NCI-H2107 treated with DMSO at 0.1 percent for 48 hours (cell line): ENCODE results near the gene EIF4EBP2.

Experiments
- DNase-seq: peaks from one replicate; lab custom pipeline; 2025; ENCODE audit not compliant: unreplicated experiment; lab: John Stamatoyannopoulos, UW

The EIF4EBP2 gene

GRCh38 chr10:70404036-70404786 is at the start of gene EIF4EBP2:
TSS of gene EIF4EBP2 (plus strand) at chr10:70404145. CDS start at chr10:70404402, 257 bp downstream.
- DNase-seq, result peak; percentile 71

- DNase-seq, result no peak
These were observed 49.4 kb upstream of the EIF4EBP2 start for GRCh38 chr10:70354556-70354955.

- no peak for DNase-seq
These were observed 48.6 kb upstream of the EIF4EBP2 start for GRCh38 chr10:70355051-70356021.

- no peak for DNase-seq
These were observed 46.4 kb upstream of the EIF4EBP2 start for GRCh38 chr10:70357565-70357964.

- DNase-seq, result no peak
These were observed 45.5 kb upstream of the EIF4EBP2 start for GRCh38 chr10:70358446-70358845.

GRCh38 chr10:70359017-70359550 is 44.9 kb upstream of the EIF4EBP2 start:
- no peak for DNase-seq

- DNase-seq, result no peak
These were observed 43.7 kb upstream of the EIF4EBP2 start for GRCh38 chr10:70360215-70360614.

- DNase-seq, result no peak
These were observed 41.6 kb upstream of the EIF4EBP2 start for GRCh38 chr10:70362328-70362727.

GRCh38 chr10:70363292-70363691 is 40.7 kb upstream of the EIF4EBP2 start:
- DNase-seq, result no peak

GRCh38 chr10:70363971-70364771 is 39.8 kb upstream of the EIF4EBP2 start:
- peak; percentile 50 for DNase-seq

GRCh38 chr10:70364772-70365091 is 39.2 kb upstream of the EIF4EBP2 start:
- no peak for DNase-seq

GRCh38 chr10:70367195-70367796 is 36.6 kb upstream of the EIF4EBP2 start:
- peak; percentile 9 for DNase-seq

GRCh38 chr10:70368774-70369482 is 35.0 kb upstream of the EIF4EBP2 start:
- no peak for DNase-seq

- no peak for DNase-seq
These were observed 34.4 kb upstream of the EIF4EBP2 start for GRCh38 chr10:70369498-70370018.

- no peak for DNase-seq
These were observed 33.2 kb upstream of the EIF4EBP2 start for GRCh38 chr10:70370766-70371165.

GRCh38 chr10:70371846-70372245 is 32.1 kb upstream of the EIF4EBP2 start:
- DNase-seq, result peak; percentile 10

- DNase-seq, result no peak
These were observed 28.9 kb upstream of the EIF4EBP2 start for GRCh38 chr10:70374775-70375614.

GRCh38 chr10:70376436-70377378 is 27.2 kb upstream of the EIF4EBP2 start:
- DNase-seq, result no peak
